Astrocyte of the hippocampus (primary cell): ENCODE measurements around the gene PARP14.
A peak's percentile ranks its signal among the peaks of the same experiment; 100 is the strongest.
"Not testable (repeated sequence)": the region's sequence is repeated elsewhere in the genome, so short reads cannot be mapped to it uniquely, and the experiment has no call there.

Experiments used
- DNase-seq: peaks from one replicate; pipeline ENCODE4 v3.0.0; 2011; ENCODE audit warnings: low read depth, low spot score

The PARP14 gene

GRCh38 chr3:122679085-122679881 is 1.4 kb upstream of the PARP14 start:
- peak; percentile 89 for DNase-seq

GRCh38 chr3:122679882-122680474 is 661 bp upstream of the PARP14 start:
- peak; percentile 39 for DNase-seq

GRCh38 chr3:122681284-122681973 is 790 bp downstream of the PARP14 start:
- peak; percentile 8 for DNase-seq

GRCh38 chr3:122681974-122682409 is 1.4 kb downstream of the PARP14 start:
- no peak for DNase-seq

- not testable (repeated sequence) for DNase-seq
These were observed 2.3 kb downstream of the PARP14 start for GRCh38 chr3:122682778-122683411.

- DNase-seq = no peak
These were observed 6.7 kb downstream of the PARP14 start for GRCh38 chr3:122687298-122687697.

GRCh38 chr3:122688996-122689395 is 8.4 kb downstream of the PARP14 start:
- DNase-seq = no peak

- peak; percentile 47 for DNase-seq
These were observed 8.9 kb downstream of the PARP14 start for GRCh38 chr3:122689587-122689986.

GRCh38 chr3:122690096-122690495 is 9.5 kb downstream of the PARP14 start:
- no peak for DNase-seq

- peak; percentile 83 for DNase-seq
These were observed 10.6 kb downstream of the PARP14 start for GRCh38 chr3:122691195-122691594.

- no peak for DNase-seq
These were observed 12.0 kb downstream of the PARP14 start for GRCh38 chr3:122692674-122693073.

GRCh38 chr3:122694966-122695365 is 14.3 kb downstream of the PARP14 start:
- no peak for DNase-seq

- DNase-seq = no peak
These were observed 15.4 kb downstream of the PARP14 start for GRCh38 chr3:122695927-122696561.

GRCh38 chr3:122697952-122698620 is 17.4 kb downstream of the PARP14 start:
- peak; percentile 38 for DNase-seq

GRCh38 chr3:122700193-122700592 is 19.6 kb downstream of the PARP14 start:
- no peak for DNase-seq

- no peak for DNase-seq
These were observed 24.7 kb downstream of the PARP14 start for GRCh38 chr3:122705379-122705778.

GRCh38 chr3:122710616-122711251 is 30.1 kb downstream of the PARP14 start:
- DNase-seq = not testable (repeated sequence)

- DNase-seq = no peak
These were observed 33.6 kb downstream of the PARP14 start for GRCh38 chr3:122714273-122714672.

- no peak for DNase-seq
These were observed 36.0 kb downstream of the PARP14 start for GRCh38 chr3:122716667-122717066.

- DNase-seq = no peak
These were observed 38.8 kb downstream of the PARP14 start for GRCh38 chr3:122719273-122719921.
